Measurements from ENCODE around the gene ADGRV1. TPM values are rescaled to one million over a fixed set of nuclear protein-coding genes. Genes with fewer than 3 reads are reported as not detected.

Gene ADGRV1
- polyA plus RNA-seq, 1 of the 3 experiments (the other 2 are of a cell fraction) = 0.23 TPM

GRCh38 chr5:90529194-90529938 lies 29.2 kb upstream of the ADGRV1 start, which contains the start of gene LYSMD3 (continued):
- TF ChIP-seq TEAD4 (IDR thresholded peaks at IDR 0.05; ENCODE audit: borderline replicate concordance, insufficient read depth) (no peak), ELF1 (IDR thresholded peaks at IDR 0.05) (peak; percentile 77), MAX (IDR thresholded peaks at IDR 0.05; ENCODE audit: low read depth) (no peak), EZH2phosphoT487 (IDR thresholded peaks at IDR 0.05; ENCODE audit: borderline replicate concordance, low read depth) (no peak), GATA2 (CRISPR knock-in tag; IDR thresholded peaks at IDR 0.05) (no peak), NRF1 (IDR thresholded peaks at IDR 0.05; ENCODE audit: low read depth, low read length) (peak; percentile 92), CHD2 (IDR thresholded peaks at IDR 0.05; ENCODE audit: low read length, partially characterized antibody) (peak; percentile 34), GABPA (IDR thresholded peaks at IDR 0.05; ENCODE audit: low read depth) (no peak), MXI1 (IDR thresholded peaks at IDR 0.05; ENCODE audit: low read depth, low read length) (peak; percentile 70; the same call in 1 of the 2 replicates), IRF3 (IDR thresholded peaks at IDR 0.05; ENCODE audit: low read depth, low read length) (no peak), MEF2A (IDR thresholded peaks at IDR 0.05; ENCODE audit: borderline replicate concordance, low read depth) (no peak), FOXM1 (IDR thresholded peaks at IDR 0.05; ENCODE audit: low read depth) (no peak)

GRCh38 chr5:90529939-90530677 lies 28.5 kb upstream of the ADGRV1 start:
- H3K79me2 ChIP-seq (ENCODE audit: insufficient read depth) = peaks cover 41% of the 10 kb centered on the region
- DNase-seq = peak; percentile 75
- peak overlapping the region; percentile 79 to 91 for H3K27ac ChIP-seq (ENCODE audit: low read depth in 2 of 2, low read length in 1 of 2)
- H4K20me1 ChIP-seq (ENCODE audit: insufficient read depth) = no peaks in the 10 kb centered on the region
- peaks cover 0 to 5% of the 10 kb centered on the region in 2 experiments; a peak in 3 of 4 replicates for H3K4me1 ChIP-seq (ENCODE audit: control insufficient read depth in 1 of 2, insufficient read depth in 2 of 2, low read depth in 1 of 2, low read length in 1 of 2)
- peak overlapping the region; percentile 97 for H3K4me2 ChIP-seq
- H3K27me3 ChIP-seq (ENCODE audit: insufficient read depth) = peaks cover 12% of the 10 kb centered on the region
- H3K9me2 ChIP-seq = no peaks in the 10 kb centered on the region
- WGBS (ENCODE audit: low lambda C conversion rate) = 5% methylated on average over 13 of the region's 13 CpGs
- peak overlapping the region; percentile 87 for H3K9ac ChIP-seq
- peaks cover 1% of the 10 kb centered on the region for H3F3A ChIP-seq (replicated peaks; ENCODE audit: insufficient read depth)
- CTCF ChIA-PET = interaction anchor here (0.6 to 3.2 kb wide), 37 partner anchors 10 to 1801 kb away, joined by 3 to 32 read pairs (median 4); partner anchors contain the start of genes CETN3, MBLAC2 and POLR3G
- H3K9me3 ChIP-seq = no peaks in the 10 kb centered on the region
- H2AFZ ChIP-seq (ENCODE audit: low read depth) = peak overlapping the region; percentile 100
- POLR2A ChIA-PET = no interaction called here
- H3K36me3 ChIP-seq (replicated peaks in 1 of 2; ENCODE audit: control insufficient read depth in 1 of 2, insufficient read depth in 2 of 2, low read length in 1 of 2) = peaks cover 0 to 10% of the 10 kb centered on the region in 2 experiments
- H3K4me3 ChIP-seq (ENCODE audit: low read depth in 2 of 2, low read length in 1 of 2) = peak overlapping the region; percentile 99 to 100
- TF ChIP-seq YY1 (IDR thresholded peaks at IDR 0.05; ENCODE audit: low read depth) (no peak), FOXM1 (IDR thresholded peaks at IDR 0.05; ENCODE audit: low read depth) (no peak), RAD21 (IDR thresholded peaks at IDR 0.05; ENCODE audit: low read length) (peak; percentile 84), CTCF (IDR thresholded peaks at IDR 0.05) (peak; percentile 82), SMC3 (IDR thresholded peaks at IDR 0.05; ENCODE audit: low read depth, low read length) (peak; percentile 70), NFIC (IDR thresholded peaks at IDR 0.05; ENCODE audit: borderline replicate concordance) (0 out of 2 replicates have a peak, but pooled peaks have one; percentile 14), TAF1 (IDR thresholded peaks at IDR 0.05; ENCODE audit: borderline replicate concordance, low read depth, low read length) (no peak), MAX (IDR thresholded peaks at IDR 0.05; ENCODE audit: low read depth) (peak; percentile 46; the same call in 1 of the 2 replicates), CHD2 (IDR thresholded peaks at IDR 0.05; ENCODE audit: low read length, partially characterized antibody) (no peak)

Data from SK-N-SH (cell line).